HG03280 (cell line): ENCODE measurements around the gene FAM3D.
"Not testable (repeated sequence)": the region's sequence is repeated elsewhere in the genome, so short reads cannot be mapped to it uniquely, and the experiment has no call there.

Experiments used
- ATAC-seq: cut with Tn5 transposase; IDR thresholded peaks from one replicate; pipeline ENCODE4 v1.9.1; 2021; ENCODE audit warnings: mild to moderate bottlenecking, moderate library complexity; ENCODE audit not compliant: unreplicated experiment

FAM3D gene, protein sequence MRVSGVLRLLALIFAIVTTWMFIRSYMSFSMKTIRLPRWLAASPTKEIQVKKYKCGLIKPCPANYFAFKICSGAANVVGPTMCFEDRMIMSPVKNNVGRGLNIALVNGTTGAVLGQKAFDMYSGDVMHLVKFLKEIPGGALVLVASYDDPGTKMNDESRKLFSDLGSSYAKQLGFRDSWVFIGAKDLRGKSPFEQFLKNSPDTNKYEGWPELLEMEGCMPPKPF

GRCh38 chr3:58666683-58667082 is at the start of gene FAM3D:
FAM3D (minus strand) TSS chr3:58666774; CDS start chr3:58655563, 11,211 bp downstream.
- ATAC-seq, result no peak

DNA sequence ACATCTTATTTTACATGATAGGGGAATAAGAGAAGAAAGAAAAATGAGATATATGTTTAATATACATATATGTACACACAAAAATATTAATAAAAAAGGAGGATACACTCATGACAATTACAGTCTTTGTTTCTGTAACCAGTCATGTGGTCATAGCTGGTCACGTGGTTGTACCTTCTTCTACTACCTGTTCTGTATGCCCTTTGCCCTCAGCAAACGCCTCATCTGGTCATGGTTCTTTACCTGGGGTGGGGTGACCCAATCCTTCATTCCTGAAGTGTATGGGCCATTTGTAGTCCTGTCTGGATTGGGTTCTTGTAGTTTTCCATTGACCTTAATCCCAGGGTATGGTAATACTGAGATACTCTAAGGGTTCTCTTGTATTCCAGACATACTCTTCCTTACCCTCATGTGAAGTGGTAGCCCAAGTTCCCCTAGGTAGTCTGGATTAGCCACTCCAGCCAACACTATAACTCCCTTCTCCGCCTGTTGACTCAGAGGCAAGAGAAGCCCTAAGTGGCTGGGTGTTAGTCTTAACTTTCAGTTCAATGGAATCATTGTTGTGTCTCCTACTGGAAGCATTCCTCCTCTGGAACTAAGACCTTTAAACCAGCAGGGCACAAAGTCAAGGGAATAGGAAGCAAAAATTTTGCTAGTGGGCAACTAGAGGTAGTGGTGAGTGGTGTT is 47.3 kb upstream of the FAM3D start:
- ATAC-seq, result no peak

- no peak for ATAC-seq
Observed at GRCh38 chr3:58711871-58712270, 45.3 kb upstream of the FAM3D start.

DNA sequence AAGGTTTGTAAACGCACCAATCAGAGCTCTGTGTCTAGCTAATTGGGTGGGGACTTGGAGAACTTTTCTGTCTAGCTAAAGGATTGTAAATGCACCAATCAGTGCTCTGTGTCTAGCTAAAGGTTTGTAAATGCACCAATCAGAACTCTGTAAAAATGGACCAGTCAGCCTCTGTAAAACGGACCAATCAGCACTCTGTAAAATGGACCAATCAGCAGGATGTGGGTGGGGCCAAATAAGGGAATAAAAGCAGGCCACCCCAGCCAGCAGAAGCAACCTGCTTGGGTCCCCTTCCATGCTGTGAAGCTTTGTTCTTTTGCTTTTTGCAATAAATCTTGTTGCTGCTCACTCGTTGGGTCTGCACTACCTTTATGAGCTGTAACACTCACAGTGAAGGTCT is 42.4 kb upstream of the FAM3D start:
- not testable (repeated sequence) for ATAC-seq

- no peak for ATAC-seq
Observed at GRCh38 chr3:58708116-58708791, 41.7 kb upstream of the FAM3D start.

GRCh38 chr3:58707390-58707930 is 40.9 kb upstream of the FAM3D start:
- ATAC-seq, result no peak

GRCh38 chr3:58706395-58707167 is 40.0 kb upstream of the FAM3D start:
- ATAC-seq, result no peak

DNA sequence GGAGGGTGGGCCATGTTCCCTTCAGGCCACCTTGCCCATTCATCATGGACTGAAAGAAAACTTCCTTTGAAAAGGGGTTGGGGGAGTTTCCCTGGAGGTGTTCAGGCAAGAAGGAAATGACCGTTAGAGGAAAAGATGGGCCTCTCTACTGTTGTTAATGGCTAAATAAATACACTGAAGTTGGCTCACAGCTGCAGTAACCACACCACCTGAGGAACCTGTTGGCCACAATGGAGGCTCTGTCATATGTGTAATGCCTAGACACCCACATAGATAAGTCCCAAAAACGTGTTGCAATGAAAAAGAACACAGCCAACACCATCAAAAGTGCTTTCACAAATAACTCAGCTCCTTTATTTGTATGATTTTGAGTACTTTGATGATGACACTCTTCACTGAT is 38.2 kb upstream of the FAM3D start:
- ATAC-seq, result no peak

GRCh38 chr3:58704304-58704703 is 37.7 kb upstream of the FAM3D start:
- ATAC-seq, result not testable (repeated sequence)

DNA sequence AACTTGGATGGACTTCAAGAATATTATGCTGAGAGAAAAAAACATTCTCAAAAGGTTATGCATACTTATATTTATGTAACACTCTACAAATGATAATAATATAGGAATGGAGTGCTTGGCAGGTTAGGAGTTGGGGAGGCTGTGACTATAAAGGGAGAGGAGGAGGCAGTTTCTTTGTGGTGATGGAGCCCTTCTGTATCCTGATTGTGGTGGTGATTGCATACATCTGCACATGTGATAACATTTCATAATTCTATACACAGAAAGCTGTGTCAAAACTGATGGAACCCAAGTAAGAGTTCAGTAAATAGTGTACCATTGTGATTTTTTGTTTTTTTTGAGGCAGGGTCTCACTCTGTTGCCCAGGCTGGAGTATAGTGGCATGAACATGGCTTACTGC is 31.7 kb upstream of the FAM3D start:
- no peak for ATAC-seq

DNA sequence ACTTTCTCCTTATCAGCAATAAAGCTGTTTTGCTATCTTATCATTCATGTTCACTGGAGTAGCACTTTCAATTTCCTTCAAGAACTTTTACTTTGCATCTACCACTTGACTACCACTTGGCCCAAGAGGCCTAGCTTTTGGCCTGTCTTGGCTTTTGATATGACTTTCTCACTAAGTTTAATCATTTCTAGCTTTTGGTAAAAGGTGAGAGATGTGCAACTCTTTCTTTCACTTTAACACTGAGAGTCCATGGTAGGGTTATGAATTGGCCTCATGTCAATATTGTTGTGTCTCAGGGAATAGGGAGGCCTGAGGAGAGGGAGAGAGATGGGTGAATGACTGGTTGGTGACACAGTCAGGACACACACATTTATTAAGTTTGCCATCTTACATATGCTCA is 31.0 kb upstream of the FAM3D start:
- no peak for ATAC-seq

- ATAC-seq, result not testable (repeated sequence)
Observed at GRCh38 chr3:58696813-58697212, 30.2 kb upstream of the FAM3D start.

DNA sequence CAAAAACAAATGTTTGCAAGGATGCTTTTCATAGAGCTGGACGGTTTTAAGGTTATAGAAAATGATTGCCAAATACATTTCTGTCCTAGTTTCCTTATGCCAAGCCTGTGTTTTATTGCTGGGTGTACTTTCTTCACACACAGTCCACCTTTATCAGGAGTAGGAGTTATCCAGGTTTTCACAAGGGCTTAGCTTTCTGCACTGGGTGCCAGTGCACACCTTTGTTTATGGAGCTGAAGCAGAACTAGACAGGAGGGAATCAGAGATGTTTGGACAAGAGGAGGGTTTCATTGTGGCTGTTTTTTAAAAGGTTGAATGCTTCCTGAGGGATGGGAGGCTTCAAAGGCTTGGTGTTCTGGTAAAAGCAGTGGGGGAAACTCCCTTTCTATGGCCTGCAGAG is 29.5 kb upstream of the FAM3D start:
- no peak for ATAC-seq

- ATAC-seq, result not testable (repeated sequence)
Observed at GRCh38 chr3:58695284-58695683, 28.7 kb upstream of the FAM3D start.

GRCh38 chr3:58693940-58694850 is 27.6 kb upstream of the FAM3D start:
- peak; percentile 53 for ATAC-seq

- no peak for ATAC-seq
Observed at GRCh38 chr3:58692484-58692883, 25.9 kb upstream of the FAM3D start.

GRCh38 chr3:58691997-58692396 is 25.4 kb upstream of the FAM3D start:
- no peak for ATAC-seq

- no peak for ATAC-seq
Observed at GRCh38 chr3:58690490-58690889, 23.9 kb upstream of the FAM3D start.

DNA sequence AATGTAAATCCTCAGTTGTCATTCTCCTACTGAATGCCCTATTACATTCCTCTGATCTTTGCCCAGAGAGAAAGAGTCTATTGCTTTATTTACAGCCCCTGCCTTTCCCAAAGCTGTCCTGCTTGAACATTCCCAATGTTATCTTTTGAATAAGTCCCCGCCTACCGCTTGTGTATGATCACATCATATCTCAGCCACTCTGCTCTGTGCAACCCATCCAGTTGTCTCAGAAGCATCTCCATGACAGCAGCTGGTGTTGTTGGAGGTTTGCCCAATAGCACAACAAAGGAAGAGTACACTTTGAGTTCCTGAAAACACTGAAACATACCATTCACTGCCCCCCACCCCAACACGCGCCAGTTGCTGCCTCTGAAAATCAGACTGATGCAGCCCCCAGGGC is 22.0 kb upstream of the FAM3D start:
- ATAC-seq, result no peak

- ATAC-seq, result no peak
Observed at GRCh38 chr3:58686847-58687246, 20.3 kb upstream of the FAM3D start.
